K562 (cell line): ENCODE data around the gene PTGIR. TPM values are rescaled to one million over a fixed set of nuclear protein-coding genes. Genes with fewer than 3 reads are reported as not detected.
A peak's percentile ranks its signal among the peaks of the same experiment; 100 is the strongest.

Experiments
- ARID3B ChIP-seq: fragments of 250-450 bp; sonication (Bioruptor Pico); IDR thresholded peaks from 2 replicates; pipeline ENCODE4 v1.4.0; 2020; ENCODE audit warnings: borderline replicate concordance
- BMI1 ChIP-seq: fragments of 150-350 bp; IDR thresholded peaks from 2 replicates; pipeline ENCODE4 v1.6.1; 2014; ENCODE audit warnings: low read length
- COPS2 ChIP-seq: fragments of 450-650 bp; conservative IDR thresholded peaks from 2 replicates; pipeline ENCODE4 v1.6.1; 2016; ENCODE audit warnings: mild to moderate bottlenecking, moderate library complexity
- CTBP1 ChIP-seq: fragments of 450-650 bp; IDR thresholded peaks from 2 replicates; pipeline ENCODE4 v1.6.1; 2016; ENCODE audit warnings: borderline replicate concordance
- FOXA3 ChIP-seq, 2 experiments: fragments of 450-650 bp in 1 of 2; sonication (generic) in 1 of 2; formaldehyde crosslinking; IDR thresholded peaks in 1 of 2; conservative IDR thresholded peaks in 1 of 2; 2 replicates each; pipeline versions ENCODE4 v1.4.0 to v1.8.0; 2020 to 2022; ENCODE audit warnings: mild to moderate bottlenecking in 2 of 2, missing genetic modification reagents in 1 of 2
- IRF2 ChIP-seq: sonication (generic); formaldehyde crosslinking; IDR thresholded peaks from 2 replicates; pipeline ENCODE4 v1.8.1; 2022; ENCODE audit warnings: mild to moderate bottlenecking, missing genetic modification reagents
- KHSRP ChIP-seq: fragments of 450-650 bp; IDR thresholded peaks from 2 replicates; pipeline ENCODE4 v1.6.1; 2017
- LCOR ChIP-seq: sonication (generic); formaldehyde crosslinking; IDR thresholded peaks from 2 replicates; pipeline ENCODE4 v1.8.0; 2022; ENCODE audit warnings: mild to moderate bottlenecking, missing genetic modification reagents
- MAZ ChIP-seq, 2 experiments: fragments of 450-650 bp in 1 of 2; sonication (generic) in 1 of 2; formaldehyde crosslinking; IDR thresholded peaks in 1 of 2; conservative IDR thresholded peaks in 1 of 2; 2 replicates each; pipeline versions ENCODE4 v1.4.0 to v1.5.0; 2020; ENCODE audit warnings: mild to moderate bottlenecking in 1 of 2, missing genetic modification reagents in 1 of 2
- MECOM ChIP-seq: fragments of 250-450 bp; sonication (Bioruptor Pico); IDR thresholded peaks from 2 replicates; pipeline ENCODE4 v1.8.0; 2022; ENCODE audit warnings: inconsistent platforms
- OTX1 ChIP-seq: fragments of 450-650 bp; formaldehyde crosslinking; IDR thresholded peaks from 2 replicates; pipeline ENCODE4 v1.4.0; 2022; ENCODE audit warnings: mild to moderate bottlenecking
- PTTG1 ChIP-seq: fragments of 450-650 bp; IDR thresholded peaks from 2 replicates; pipeline ENCODE4 v1.6.1; 2016; ENCODE audit warnings: low read depth, mild to moderate bottlenecking, missing genetic modification characterization, missing compliant biosample characterization
- RB1 ChIP-seq: fragments of 450-650 bp; IDR thresholded peaks from 2 replicates; pipeline ENCODE4 v1.6.1; 2017; ENCODE audit warnings: low read depth, mild to moderate bottlenecking
- RBM22 ChIP-seq: fragments of 200-400 bp; formaldehyde crosslinking; IDR thresholded peaks from 2 replicates; pipeline ENCODE4 v1.6.1; 2018; ENCODE audit warnings: low read length, low read depth; ENCODE audit not compliant: poor library complexity, severe bottlenecking
- RFX5 ChIP-seq: IDR thresholded peaks from 2 replicates; pipeline ENCODE4 v1.6.1; 2011; ENCODE audit warnings: low read depth, mild to moderate bottlenecking, improper control_type of control experiment, low read length
- SNRNP70 ChIP-seq: fragments of 200-400 bp; formaldehyde crosslinking; optimal IDR thresholded peaks from 2 replicates; pipeline ENCODE3; 2017; ENCODE audit warnings: low read depth, low read length
- TEAD2 ChIP-seq: fragments of 450-650 bp; IDR thresholded peaks from 2 replicates; pipeline ENCODE4 v1.6.1; 2016; ENCODE audit warnings: missing genetic modification characterization, control low read depth, missing compliant biosample characterization
- TEAD4 ChIP-seq, 2 experiments: sonication (generic) in 1 of 2; formaldehyde crosslinking in 1 of 2; IDR thresholded peaks; 2 replicates each; pipeline versions ENCODE4 v1.6.1 to v1.8.0; 2012 to 2022; ENCODE audit warnings: borderline replicate concordance in 1 of 2, inconsistent platforms in 1 of 2, low read length in 1 of 2, mild to moderate bottlenecking in 1 of 2, missing genetic modification reagents in 1 of 2
- THRB ChIP-seq: fragments of 450-650 bp; formaldehyde crosslinking; conservative IDR thresholded peaks from 2 replicates; pipeline ENCODE4 v1.4.0; 2022; ENCODE audit warnings: mild to moderate bottlenecking, missing genetic modification characterization
- ZBTB33 ChIP-seq: sonication (generic); formaldehyde crosslinking; IDR thresholded peaks from 2 replicates; pipeline ENCODE4 v1.8.1; 2023; ENCODE audit warnings: mild to moderate bottlenecking, missing genetic modification reagents
- ZNF280B ChIP-seq: fragments of 250-450 bp; sonication (Bioruptor Pico); IDR thresholded peaks from 2 replicates; pipeline ENCODE4 v1.5.1; 2021; ENCODE audit warnings: mild to moderate bottlenecking
- ZNF347 ChIP-seq: fragments of 450-650 bp; formaldehyde crosslinking; IDR thresholded peaks from 2 replicates; pipeline ENCODE4 v1.4.0; 2020; ENCODE audit warnings: low read depth, mild to moderate bottlenecking, moderate library complexity
- ZNF384 ChIP-seq: IDR thresholded peaks from 2 replicates; pipeline ENCODE4 v1.6.1; 2012; ENCODE audit warnings: low read depth, low read length, improper control_type of control experiment
- ZNF589 ChIP-seq: fragments of 200-800 bp; sonication (Bioruptor generic); IDR thresholded peaks from 2 replicates; pipeline ENCODE4 v1.6.1; 2016; ENCODE audit warnings: low read depth, missing genetic modification characterization, missing compliant biosample characterization
- polyA plus RNA-seq, 8 experiments: library from polyadenylated mRNA; depleted of rRNA in 4 of 8; stranded (reverse) in 5 of 8; unstranded in 3 of 8; fragments of >200 nt; fragmentation: Nextera tagmentation in 2 of 8; fragmentation: Illumina TruSeq in 1 of 8; extraction: Ambion mirVana in 2 of 8; extraction: Trizol in 1 of 8; gene quantifications; 2 replicates each; pipeline versions ENCODE4 v1.2.1 to v1.2.3, GENCODE V29; 2011 to 2014; ENCODE audit warnings: inconsistent platforms in 1 of 8, missing spikeins in 1 of 8
- total RNA-seq, 7 experiments: library from RNA; depleted of rRNA in 6 of 7; stranded (reverse); fragments of >200 nt in 6 of 7; fragmentation: Illumina TruSeq in 2 of 7; extraction: Trizol in 2 of 7; gene quantifications; 2 replicates each; pipeline versions ENCODE4 v1.2.1 to v1.2.3, GENCODE V29; 2011 to 2021; ENCODE audit warnings: low replicate concordance in 1 of 7

Gene PTGIR
- total and polyA plus RNA-seq, 9 of the 15 experiments (the other 6 are each of a cell fraction or from before 2014, with no cell fraction given) = 0.11 to 3.4 (median 1.1) TPM; not detected in 1

GRCh38 chr19:46660551-46661019 lies 35.7 kb upstream of the PTGIR start (continued):
- TF ChIP-seq ZNF280B (CRISPR knock-in tag) (no peak), RB1 (0 out of 2 replicates have a peak, but pooled peaks have one; percentile 28), RFX5 (no peak), BMI1 (no peak), ZNF384 (no peak), MAZ (CRISPR knock-in tag; conservative IDR thresholded peaks at IDR 0.05 in 1 of 2, IDR thresholded peaks at IDR 0.05 in 1 of 2) (no peak), FOXA3 (CRISPR knock-in tag; conservative IDR thresholded peaks at IDR 0.05 in 1 of 2, IDR thresholded peaks at IDR 0.05 in 1 of 2) (no peak), IRF2 (CRISPR knock-in tag) (no peak), PTTG1 (tag) (no peak), ZNF589 (CRISPR knock-in tag) (no peak), CTBP1 (0 out of 2 replicates have a peak, but pooled peaks have one; percentile 0), COPS2 (no peak), RBM22 (no peak), ARID3B (CRISPR knock-in tag) (no peak), ZNF347 (CRISPR knock-in tag) (no peak), MECOM (CRISPR knock-in tag) (no peak), TEAD2 (tag) (no peak), SNRNP70 (no peak), THRB (CRISPR knock-in tag) (no peak), ZBTB33 (CRISPR knock-in tag) (no peak), KHSRP (no peak), TEAD4 (IDR thresholded peaks at IDR 0.05; ENCODE audit: low read length) (no peak), TEAD4 (CRISPR knock-in tag; IDR thresholded peaks at IDR 0.05; ENCODE audit: borderline replicate concordance) (no peak), LCOR (no peak), OTX1 (CRISPR knock-in tag) (no peak)
